WERI-Rb-1 (cell line): Measurements from ENCODE around the gene SCGN.

Experiments used
- DNase-seq: peaks from one replicate; pipeline ENCODE4 v3.0.0-alpha.2; 2020
- H3K27ac ChIP-seq: fragments of 250-450 bp; sonication (Bioruptor Pico); 2 replicates; pipeline ENCODE4 v1.5.1; 2020; ENCODE audit warnings: mild to moderate bottlenecking, moderate library complexity
- H3K27me3 ChIP-seq: fragments of 250-450 bp; sonication (Bioruptor Pico); 2 replicates; pipeline ENCODE4 v1.5.1; 2021; ENCODE audit warnings: mild to moderate bottlenecking, low read depth, moderate library complexity; ENCODE audit not compliant: insufficient read depth, severe bottlenecking
- H3K36me3 ChIP-seq: fragments of 250-450 bp; sonication (Bioruptor Pico); 2 replicates; pipeline ENCODE4 v1.5.1; 2020; ENCODE audit warnings: mild to moderate bottlenecking, moderate library complexity
- H3K4me3 ChIP-seq: 2 replicates; pipeline ENCODE4 v1.5.1; 2011; ENCODE audit warnings: low read depth, mild to moderate bottlenecking, control low read depth, low read length
- H3K9me3 ChIP-seq: fragments of 250-450 bp; sonication (Bioruptor Pico); 2 replicates; pipeline ENCODE4 v1.5.1; 2021; ENCODE audit warnings: mild to moderate bottlenecking, moderate library complexity; ENCODE audit not compliant: severe bottlenecking
- TF ChIP-seq, protein P1 (sequence below): IDR thresholded peaks from 2 replicates; pipeline ENCODE4 v1.5.1; 2011; ENCODE audit warnings: low read depth, mild to moderate bottlenecking, control low read depth, inconsistent platforms, low read length

The SCGN gene

DNA sequence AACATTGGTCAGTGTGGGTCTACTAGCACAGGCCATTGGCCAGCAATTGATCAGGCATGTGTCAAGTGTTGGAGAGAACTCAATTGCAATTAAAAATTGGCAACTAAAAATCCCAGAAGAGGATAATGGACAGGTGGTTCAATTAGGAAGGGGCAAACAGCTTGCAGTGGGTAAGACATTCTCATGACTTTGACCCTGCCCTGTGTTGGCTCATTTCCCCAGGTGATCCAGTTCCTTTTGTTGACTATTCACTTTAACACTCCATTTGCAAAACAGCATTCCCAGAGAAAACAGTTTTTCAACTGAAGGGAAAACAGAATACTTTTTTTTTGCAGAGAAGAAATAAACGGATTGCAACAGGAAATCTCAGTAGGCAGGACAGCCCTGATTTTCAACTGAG is 28.9 kb upstream of the SCGN start:
- no peak for DNase-seq
- no peaks in the 10 kb centered on the region for H3K27me3 ChIP-seq
- no peaks in the 10 kb centered on the region for H3K36me3 ChIP-seq
- H3K4me3 ChIP-seq: no peak overlapping the region
- TF ChIP-seq, protein P1, sequence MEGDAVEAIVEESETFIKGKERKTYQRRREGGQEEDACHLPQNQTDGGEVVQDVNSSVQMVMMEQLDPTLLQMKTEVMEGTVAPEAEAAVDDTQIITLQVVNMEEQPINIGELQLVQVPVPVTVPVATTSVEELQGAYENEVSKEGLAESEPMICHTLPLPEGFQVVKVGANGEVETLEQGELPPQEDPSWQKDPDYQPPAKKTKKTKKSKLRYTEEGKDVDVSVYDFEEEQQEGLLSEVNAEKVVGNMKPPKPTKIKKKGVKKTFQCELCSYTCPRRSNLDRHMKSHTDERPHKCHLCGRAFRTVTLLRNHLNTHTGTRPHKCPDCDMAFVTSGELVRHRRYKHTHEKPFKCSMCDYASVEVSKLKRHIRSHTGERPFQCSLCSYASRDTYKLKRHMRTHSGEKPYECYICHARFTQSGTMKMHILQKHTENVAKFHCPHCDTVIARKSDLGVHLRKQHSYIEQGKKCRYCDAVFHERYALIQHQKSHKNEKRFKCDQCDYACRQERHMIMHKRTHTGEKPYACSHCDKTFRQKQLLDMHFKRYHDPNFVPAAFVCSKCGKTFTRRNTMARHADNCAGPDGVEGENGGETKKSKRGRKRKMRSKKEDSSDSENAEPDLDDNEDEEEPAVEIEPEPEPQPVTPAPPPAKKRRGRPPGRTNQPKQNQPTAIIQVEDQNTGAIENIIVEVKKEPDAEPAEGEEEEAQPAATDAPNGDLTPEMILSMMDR: no peak
- H3K9me3 ChIP-seq: no peaks in the 10 kb centered on the region
- no peak overlapping the region for H3K27ac ChIP-seq

DNA sequence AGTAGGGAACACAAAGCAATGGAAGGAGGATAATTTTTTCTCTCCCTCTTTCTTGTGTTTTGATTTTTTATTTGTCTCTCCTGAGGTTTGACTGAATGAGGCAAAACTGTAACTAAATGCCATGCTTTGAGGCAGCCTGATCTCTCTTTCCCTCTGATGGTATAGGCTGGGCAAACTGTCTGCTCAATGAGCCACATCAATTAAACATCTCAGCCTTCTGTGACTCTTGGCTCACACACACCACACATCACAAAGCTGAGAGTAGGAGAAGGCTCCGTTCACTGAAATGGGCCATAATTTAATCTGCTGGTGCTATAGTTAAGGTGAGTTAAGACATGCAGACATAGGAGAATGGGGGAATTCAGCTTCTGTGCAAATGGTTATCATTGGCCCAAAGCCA is 28.1 kb upstream of the SCGN start:
- TF ChIP-seq, protein P1: no peak
- H3K9me3 ChIP-seq: no peaks in the 10 kb centered on the region
- H3K27ac ChIP-seq: no peak overlapping the region
- H3K27me3 ChIP-seq: no peaks in the 10 kb centered on the region
- H3K4me3 ChIP-seq: no peak overlapping the region
- H3K36me3 ChIP-seq: no peaks in the 10 kb centered on the region
- DNase-seq: no peak

DNA sequence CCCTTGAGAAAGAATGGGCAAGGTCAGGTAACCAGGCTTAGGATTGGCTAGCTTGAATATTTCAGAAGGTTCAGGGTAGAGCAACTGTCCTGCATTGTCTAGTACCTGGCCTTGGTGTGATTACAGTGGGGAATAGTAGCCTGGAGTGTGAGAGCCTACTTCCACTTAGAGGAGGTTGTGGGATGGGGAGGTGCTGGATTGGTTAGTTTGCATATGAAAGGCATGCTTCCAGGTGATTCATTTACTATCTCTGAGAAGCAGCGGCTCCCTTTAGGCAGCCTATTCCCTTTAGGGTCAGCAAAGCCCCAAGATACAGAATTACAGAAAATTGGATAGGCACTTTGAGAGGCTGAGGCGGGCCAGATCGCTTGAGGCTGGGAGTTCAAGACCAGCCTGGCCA is 25.0 kb upstream of the SCGN start:
- TF ChIP-seq, protein P1: no peak
- DNase-seq: no peak

DNA sequence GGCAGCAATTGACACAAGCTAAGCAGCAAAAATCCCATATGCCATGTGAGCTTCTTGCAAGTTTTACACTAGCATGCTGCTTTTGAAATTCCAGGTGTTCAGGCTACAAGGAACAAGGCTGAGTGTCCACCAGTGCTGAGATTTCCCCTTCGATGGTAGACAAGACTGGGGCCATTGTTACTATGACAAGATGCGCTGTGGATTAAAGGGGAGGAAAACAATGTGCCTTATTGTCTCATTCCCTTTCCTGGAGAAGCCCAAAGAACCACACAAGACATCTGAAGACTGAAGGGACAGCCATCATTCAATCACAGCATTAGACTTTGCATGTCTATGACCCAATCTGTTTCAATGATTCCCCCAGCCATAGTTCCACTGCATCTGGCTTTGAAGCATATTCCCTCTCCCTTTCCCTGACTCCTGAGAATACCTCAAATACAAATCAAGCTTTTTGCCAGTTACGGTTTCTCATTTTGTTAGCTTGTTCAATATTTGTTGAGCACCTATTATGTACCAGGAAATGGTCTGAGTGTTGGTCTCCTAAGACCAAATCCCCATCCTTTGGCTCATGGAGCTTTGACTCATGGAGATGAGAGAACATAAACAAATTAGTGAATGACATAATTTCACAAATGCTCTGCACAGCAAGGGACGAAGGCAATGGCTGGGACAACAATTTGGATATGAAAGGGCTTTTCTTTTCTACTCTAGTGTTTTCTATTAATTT is 23.4 kb upstream of the SCGN start:
- H3K27ac ChIP-seq: no peak overlapping the region
- no peak overlapping the region for H3K4me3 ChIP-seq
- no peaks in the 10 kb centered on the region for H3K27me3 ChIP-seq
- no peak for DNase-seq
- TF ChIP-seq, protein P1: no peak
- no peaks in the 10 kb centered on the region for H3K9me3 ChIP-seq
- no peaks in the 10 kb centered on the region for H3K36me3 ChIP-seq

More for the DNA sequence above, 25.0 kb upstream of the SCGN start:
- H3K9me3 ChIP-seq: no peaks in the 10 kb centered on the region
- no peak overlapping the region for H3K27ac ChIP-seq
- no peaks in the 10 kb centered on the region for H3K36me3 ChIP-seq
- H3K27me3 ChIP-seq: no peaks in the 10 kb centered on the region
- no peak overlapping the region for H3K4me3 ChIP-seq

DNA sequence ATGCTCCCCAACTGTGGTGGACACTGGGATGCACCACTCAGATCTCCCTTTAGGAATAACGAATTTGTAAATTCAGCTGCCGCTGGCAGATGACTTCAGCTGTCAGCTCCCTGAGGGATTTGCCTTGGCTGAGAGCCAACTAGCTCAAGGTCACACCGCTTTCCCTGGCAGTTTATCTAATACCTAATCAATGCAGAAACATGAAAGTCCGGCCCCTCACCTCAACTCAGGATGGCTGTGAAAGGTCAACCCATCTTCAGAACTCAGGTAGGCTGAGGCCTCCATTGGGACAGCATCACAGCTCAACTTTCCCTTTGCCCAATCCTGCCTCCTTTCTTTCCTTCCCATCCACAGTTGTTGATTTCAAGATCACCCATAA is 22.8 kb upstream of the SCGN start:
- DNase-seq: no peak
- TF ChIP-seq, protein P1: no peak

More for the DNA sequence above, 22.8 kb upstream of the SCGN start:
- H3K27me3 ChIP-seq: no peaks in the 10 kb centered on the region
- H3K36me3 ChIP-seq: no peaks in the 10 kb centered on the region
- no peak overlapping the region for H3K27ac ChIP-seq
- no peaks in the 10 kb centered on the region for H3K9me3 ChIP-seq
- H3K4me3 ChIP-seq: no peak overlapping the region
